ENCODE data around the gene PRKAA1. TPM values are rescaled to one million over a fixed set of nuclear protein-coding genes. Genes with fewer than 3 reads are reported as not detected.

Gene PRKAA1
- total and polyA plus RNA-seq, 2 of the 13 experiments (the other 11 are each of a cell fraction or from before 2014, with no cell fraction given) = 36.6 to 58.0 TPM

- no peak for TF ChIP-seq ZBTB49 (CRISPR knock-in tag; IDR thresholded peaks at IDR 0.05; ENCODE audit: borderline replicate concordance)
- no peak for TF ChIP-seq ZNF724P (CRISPR knock-in tag; IDR thresholded peaks at IDR 0.05; ENCODE audit: borderline replicate concordance)
- no peak for TF ChIP-seq EP300 (IDR thresholded peaks at IDR 0.05; ENCODE audit: low read depth in 2 of 2, low read length in 2 of 2)
- TF ChIP-seq EP300 (CRISPR knock-in tag; IDR thresholded peaks at IDR 0.05; ENCODE audit: borderline replicate concordance) = no peak
- TF ChIP-seq TBX3 (IDR thresholded peaks at IDR 0.05; ENCODE audit: borderline replicate concordance) = no peak
- peak; percentile 67 for TF ChIP-seq RFX3 (CRISPR knock-in tag; IDR thresholded peaks at IDR 0.05)
- TF ChIP-seq ARNT (IDR thresholded peaks at IDR 0.05) = no peak
- no peak; the same call in 1 of the 2 replicates for TF ChIP-seq ZNF691 (CRISPR knock-in tag; IDR thresholded peaks at IDR 0.05; ENCODE audit: borderline replicate concordance, low read depth)
- no peak for TF ChIP-seq ZXDC (CRISPR knock-in tag; IDR thresholded peaks at IDR 0.05)
- TF ChIP-seq NR2F6 (IDR thresholded peaks at IDR 0.05) = no peak
- no peak for TF ChIP-seq NR2F6 (CRISPR knock-in tag; IDR thresholded peaks at IDR 0.05)
- no peak for TF ChIP-seq DR1 (CRISPR knock-in tag; IDR thresholded peaks at IDR 0.05)
- no peak for TF ChIP-seq ZNF18 (CRISPR knock-in tag; IDR thresholded peaks at IDR 0.05; ENCODE audit: insufficient replicate concordance)
- no peak for TF ChIP-seq ZNF784 (CRISPR knock-in tag; IDR thresholded peaks at IDR 0.05; ENCODE audit: borderline replicate concordance)
Observed at GRCh38 chr5:40797273-40798011, 732 bp downstream of the PRKAA1 start (continued).

Data from HepG2 (cell line).